MM.1S (cell line): ENCODE results near the gene TRIM26.

Source experiments
- DNase-seq: peaks from one replicate; pipeline ENCODE4 v3.0.0-alpha.2; 2015
- H2AFZ ChIP-seq: fragments of 300-600 bp; sonication (generic); 2 replicates; pipeline ENCODE4 v1.6.0; 2016; ENCODE audit warnings: antibody characterized with exemption, low read length
- H3F3A ChIP-seq: fragments of 300-600 bp; sonication (generic); 2 replicates; pipeline ENCODE4 v1.6.1; 2016; ENCODE audit warnings: mild to moderate bottlenecking, antibody characterized with exemption, low read length, moderate library complexity, mixed read lengths; ENCODE audit not compliant: insufficient read depth
- H3K27ac ChIP-seq: fragments of 300-600 bp; sonication (generic); 2 replicates; pipeline ENCODE4 v1.5.1; 2016; ENCODE audit warnings: mild to moderate bottlenecking, low read length
- H3K27me3 ChIP-seq: fragments of 300-600 bp; sonication (generic); replicated peaks from 2 replicates; pipeline ENCODE4 v1.6.0; 2016; ENCODE audit warnings: low read length; ENCODE audit not compliant: insufficient read depth
- H3K36me3 ChIP-seq: fragments of 300-600 bp; sonication (generic); replicated peaks from 2 replicates; pipeline ENCODE4 v1.6.1; 2016; ENCODE audit warnings: mild to moderate bottlenecking, low read length, mixed read lengths; ENCODE audit not compliant: insufficient read depth
- H3K4me1 ChIP-seq: fragments of 300-600 bp; sonication (generic); 2 replicates; pipeline ENCODE4 v1.6.1; 2016; ENCODE audit warnings: low read length, mixed read lengths
- H3K4me2 ChIP-seq: fragments of 300-600 bp; sonication (generic); 2 replicates; pipeline ENCODE4 v1.6.0; 2016; ENCODE audit warnings: low read depth, low read length
- H3K4me3 ChIP-seq: fragments of 300-600 bp; sonication (generic); 2 replicates; pipeline ENCODE4 v1.5.1; 2016; ENCODE audit warnings: low read length, mixed read lengths
- H3K79me2 ChIP-seq: fragments of 300-600 bp; sonication (generic); 2 replicates; pipeline ENCODE4 v1.6.1; 2016; ENCODE audit warnings: mixed run types, low read length, mixed read lengths
- H3K9ac ChIP-seq: fragments of 300-600 bp; sonication (generic); 2 replicates; pipeline ENCODE4 v1.6.1; 2016; ENCODE audit warnings: low read length, mixed read lengths
- H3K9me2 ChIP-seq: fragments of 300-600 bp; sonication (generic); replicated peaks from 2 replicates; pipeline ENCODE4 v1.6.1; 2016; ENCODE audit warnings: mild to moderate bottlenecking, low read length, mixed read lengths; ENCODE audit not compliant: insufficient read depth
- H3K9me3 ChIP-seq: fragments of 300-600 bp; sonication (generic); replicated peaks from 2 replicates; pipeline ENCODE4 v1.6.1; 2016; ENCODE audit warnings: mild to moderate bottlenecking, low read length, mixed read lengths; ENCODE audit not compliant: insufficient read depth
- H4K20me1 ChIP-seq: fragments of 300-600 bp; sonication (generic); 2 replicates; pipeline ENCODE4 v1.6.1; 2016; ENCODE audit warnings: mild to moderate bottlenecking, low read length, moderate library complexity, mixed read lengths; ENCODE audit not compliant: insufficient read depth
- CTCF ChIP-seq: fragments of 300-600 bp; sonication (generic); IDR thresholded peaks from 2 replicates; pipeline ENCODE4 v1.5.1; 2016; ENCODE audit warnings: antibody characterized with exemption, low read length, mixed read lengths
- EZH2 ChIP-seq: fragments of 300-600 bp; sonication (generic); optimal IDR thresholded peaks from 2 replicates; pipeline ENCODE3; 2017; ENCODE audit warnings: low read depth, mild to moderate bottlenecking, antibody characterized with exemption, low read length, mixed read lengths
- EZH2phosphoT487 ChIP-seq: fragments of 300-600 bp; sonication (generic); IDR thresholded peaks from 2 replicates; pipeline ENCODE4 v1.6.1; 2018; ENCODE audit warnings: antibody characterized with exemption, low read length

The TRIM26 gene

DNA sequence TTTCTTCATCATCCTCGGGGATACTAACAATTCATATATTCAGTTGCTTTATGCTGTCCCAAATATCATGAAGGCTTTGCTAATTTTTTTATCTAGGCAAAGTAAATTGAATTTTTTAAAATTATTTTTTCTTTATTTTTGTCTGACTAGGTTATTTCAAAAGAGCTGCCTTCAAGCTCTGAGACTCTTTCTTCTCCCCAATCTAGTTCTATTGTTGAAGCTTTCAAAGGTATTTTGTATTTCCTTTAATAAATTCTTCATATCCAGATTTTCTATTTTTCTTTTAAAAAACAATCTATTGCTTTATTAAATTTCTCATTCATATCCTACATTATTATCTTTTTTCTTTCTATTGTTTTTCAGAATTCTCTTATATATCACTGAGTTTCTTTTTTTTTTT lies 33.1 kb downstream of the TRIM26 start:
- no peaks in the 10 kb centered on the region for H3K9me2 ChIP-seq
- H3K79me2 ChIP-seq: no peaks in the 10 kb centered on the region
- no peak overlapping the region for H3K4me3 ChIP-seq
- H3F3A ChIP-seq: no peaks in the 10 kb centered on the region
- no peak overlapping the region for H3K4me2 ChIP-seq
- no peaks in the 10 kb centered on the region for H3K4me1 ChIP-seq
- H3K27me3 ChIP-seq: no peaks in the 10 kb centered on the region; the same call in 1 of the 2 replicates
- H2AFZ ChIP-seq: no peak overlapping the region
- no peak for DNase-seq
- H3K36me3 ChIP-seq: no peaks in the 10 kb centered on the region
- H3K27ac ChIP-seq: no peak overlapping the region
- H3K9me3 ChIP-seq: no peaks in the 10 kb centered on the region
- TF ChIP-seq EZH2phosphoT487 (no peak), CTCF (no peak), EZH2 (no peak)
- H4K20me1 ChIP-seq: no peaks in the 10 kb centered on the region
- no peak overlapping the region for H3K9ac ChIP-seq

DNA sequence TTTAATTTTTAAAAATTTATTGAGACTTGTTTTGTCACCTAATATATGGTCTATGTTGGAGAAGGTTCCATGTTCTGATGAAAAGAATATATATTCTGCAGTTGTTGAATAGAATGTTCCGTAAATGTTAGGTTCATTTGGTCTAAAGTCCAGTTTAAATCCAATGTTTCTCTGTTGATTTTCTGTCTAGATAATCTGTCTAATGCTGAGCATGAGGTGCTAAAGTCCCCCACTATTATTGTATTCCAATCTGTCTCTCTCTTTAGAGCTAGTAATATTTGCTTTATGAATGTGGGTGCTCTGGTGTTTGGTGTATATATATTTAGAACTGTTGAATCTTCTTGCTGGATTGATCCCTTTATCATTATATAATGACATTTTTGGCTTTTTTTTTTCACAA lies 34.4 kb downstream of the TRIM26 start:
- no peak for DNase-seq
- H2AFZ ChIP-seq: no peak overlapping the region
- no peaks in the 10 kb centered on the region for H4K20me1 ChIP-seq
- H3K79me2 ChIP-seq: no peaks in the 10 kb centered on the region
- H3K4me3 ChIP-seq: no peak overlapping the region
- no peaks in the 10 kb centered on the region for H3K4me1 ChIP-seq
- H3K27me3 ChIP-seq: no peaks in the 10 kb centered on the region; the same call in 1 of the 2 replicates
- TF ChIP-seq CTCF (no peak), EZH2 (no peak), EZH2phosphoT487 (no peak)
- H3F3A ChIP-seq: no peaks in the 10 kb centered on the region; the same call in 1 of the 2 replicates
- no peaks in the 10 kb centered on the region for H3K9me3 ChIP-seq
- no peak overlapping the region for H3K27ac ChIP-seq
- no peaks in the 10 kb centered on the region for H3K9me2 ChIP-seq
- H3K36me3 ChIP-seq: no peaks in the 10 kb centered on the region
- H3K9ac ChIP-seq: no peak overlapping the region
- no peak overlapping the region for H3K4me2 ChIP-seq

GRCh38 chr6:30175765-30176164 lies 37.4 kb downstream of the TRIM26 start:
- no peaks in the 10 kb centered on the region for H3K79me2 ChIP-seq
- H2AFZ ChIP-seq: no peak overlapping the region
- no peaks in the 10 kb centered on the region for H3K4me1 ChIP-seq
- TF ChIP-seq EZH2phosphoT487: no peak
- no peak for TF ChIP-seq EZH2
- TF ChIP-seq CTCF: no peak
- DNase-seq: no peak
- H3F3A ChIP-seq: no peaks in the 10 kb centered on the region; the same call in 1 of the 2 replicates
- no peak overlapping the region for H3K9ac ChIP-seq
- H3K4me2 ChIP-seq: no peak overlapping the region
- H3K27me3 ChIP-seq: peaks cover 15% of the 10 kb centered on the region
- H3K36me3 ChIP-seq: no peaks in the 10 kb centered on the region
- no peaks in the 10 kb centered on the region for H3K9me3 ChIP-seq
- H3K4me3 ChIP-seq: no peak overlapping the region
- H3K9me2 ChIP-seq: no peaks in the 10 kb centered on the region
- no peak overlapping the region for H3K27ac ChIP-seq
- no peaks in the 10 kb centered on the region for H4K20me1 ChIP-seq
